ENCODE results near the gene SAMD9L. TPM values are rescaled to one million over a fixed set of nuclear protein-coding genes. Genes with fewer than 3 reads are reported as not detected.

The SAMD9L gene
- total and polyA plus RNA-seq, 12 donors = 1.7 to 27.7 (median 4.9) TPM

- no peak overlapping the region for H3K27ac ChIP-seq
- intact Hi-C loops (cut with DNase I) = no loop called here
- H3K36me3 ChIP-seq = no peaks in the 10 kb centered on the region
- H3K27me3 ChIP-seq = no peaks in the 10 kb centered on the region
- TF ChIP-seq, protein P1, sequence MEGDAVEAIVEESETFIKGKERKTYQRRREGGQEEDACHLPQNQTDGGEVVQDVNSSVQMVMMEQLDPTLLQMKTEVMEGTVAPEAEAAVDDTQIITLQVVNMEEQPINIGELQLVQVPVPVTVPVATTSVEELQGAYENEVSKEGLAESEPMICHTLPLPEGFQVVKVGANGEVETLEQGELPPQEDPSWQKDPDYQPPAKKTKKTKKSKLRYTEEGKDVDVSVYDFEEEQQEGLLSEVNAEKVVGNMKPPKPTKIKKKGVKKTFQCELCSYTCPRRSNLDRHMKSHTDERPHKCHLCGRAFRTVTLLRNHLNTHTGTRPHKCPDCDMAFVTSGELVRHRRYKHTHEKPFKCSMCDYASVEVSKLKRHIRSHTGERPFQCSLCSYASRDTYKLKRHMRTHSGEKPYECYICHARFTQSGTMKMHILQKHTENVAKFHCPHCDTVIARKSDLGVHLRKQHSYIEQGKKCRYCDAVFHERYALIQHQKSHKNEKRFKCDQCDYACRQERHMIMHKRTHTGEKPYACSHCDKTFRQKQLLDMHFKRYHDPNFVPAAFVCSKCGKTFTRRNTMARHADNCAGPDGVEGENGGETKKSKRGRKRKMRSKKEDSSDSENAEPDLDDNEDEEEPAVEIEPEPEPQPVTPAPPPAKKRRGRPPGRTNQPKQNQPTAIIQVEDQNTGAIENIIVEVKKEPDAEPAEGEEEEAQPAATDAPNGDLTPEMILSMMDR (IDR thresholded peaks at IDR 0.05) = no peak
- ATAC-seq = no peak
- WGBS, 2 donors = 37 to 57% methylated on average over 1 of the region's 1 CpG
- no peak for DNase-seq
- H3K9me3 ChIP-seq = peaks cover 0 to 10% (median 0%) of the 10 kb centered on the region in 11 donors
- no peaks in the 10 kb centered on the region for H3K4me1 ChIP-seq
- no peak overlapping the region for H3K4me3 ChIP-seq
These were observed 8.7 kb upstream of the SAMD9L start for GRCh38 chr7:93156884-93157283.

DNA sequence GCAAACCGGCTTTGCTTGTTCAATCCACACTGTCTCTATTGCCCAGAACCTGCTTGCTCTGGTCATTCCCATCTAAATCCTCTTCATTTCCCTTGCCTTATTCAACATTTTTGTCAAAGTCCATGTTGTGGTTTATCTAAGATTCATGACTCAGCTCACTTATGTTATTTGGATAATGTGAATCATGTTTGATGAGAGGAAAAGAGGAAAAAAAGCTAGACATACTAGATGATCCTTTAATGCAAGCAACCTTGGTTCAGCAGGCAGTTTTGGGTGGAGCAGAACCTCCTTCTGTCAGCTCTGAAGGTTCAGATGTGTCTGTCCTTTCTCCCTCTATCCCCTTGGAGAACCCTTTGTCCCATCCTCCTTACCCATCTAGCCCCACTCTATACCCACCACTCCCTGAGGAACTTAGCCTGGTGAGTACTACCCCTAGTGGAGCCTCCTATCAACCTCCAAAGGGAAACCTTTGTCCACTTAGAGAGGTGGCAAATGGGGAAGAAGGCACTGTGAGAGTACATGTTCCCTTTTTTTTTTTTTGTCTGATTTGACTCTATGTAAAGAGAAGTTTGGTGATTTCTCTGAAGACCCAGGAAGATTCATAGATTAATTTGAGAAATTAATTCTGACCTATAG, 2.1 kb upstream of the SAMD9L start:
- H3K4me1 ChIP-seq = peaks cover 0 to 43% (median 18%) of the 10 kb centered on the region in 9 donors
- intact Hi-C loops (cut with DNase I) = no loop called here
- no peaks in the 10 kb centered on the region for H3K9me3 ChIP-seq
- ATAC-seq = no peak
- WGBS, 2 donors = 91 to 100% methylated on average over 1 of the region's 1 CpG
- no peaks in the 10 kb centered on the region for H3K27me3 ChIP-seq
- no peak overlapping the region for H3K27ac ChIP-seq
- DNase-seq = no peak
- H3K4me3 ChIP-seq = no peak overlapping the region
- TF ChIP-seq, protein P1 (IDR thresholded peaks at IDR 0.05) = no peak
- H3K36me3 ChIP-seq = peaks cover 0 to 8% (median 0%) of the 10 kb centered on the region in 9 donors

DNA sequence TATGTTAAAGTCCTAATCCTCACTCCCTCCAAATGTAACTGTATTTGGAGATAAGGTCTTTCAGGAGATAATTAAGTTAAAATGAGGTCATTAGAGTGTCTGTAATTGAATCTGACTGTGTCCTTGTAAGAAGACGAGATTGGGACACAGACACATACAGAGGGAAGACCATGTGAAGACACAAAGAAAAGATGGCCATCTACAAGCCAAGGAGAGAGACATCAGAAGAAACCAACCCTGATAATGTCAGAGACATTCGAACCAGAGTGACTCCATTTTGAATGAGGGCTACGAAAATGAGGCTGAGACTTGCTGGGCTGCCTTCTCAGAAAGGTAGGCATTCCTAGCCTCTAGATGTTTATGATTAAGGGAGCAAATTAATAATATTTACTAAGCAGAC, 542 bp upstream of the SAMD9L start:
- no peaks in the 10 kb centered on the region for H3K27me3 ChIP-seq
- TF ChIP-seq, protein P1 (IDR thresholded peaks at IDR 0.05) = no peak
- H3K4me1 ChIP-seq = peaks cover 0 to 50% (median 18%) of the 10 kb centered on the region in 9 donors
- H3K9me3 ChIP-seq = no peaks in the 10 kb centered on the region
- DNase-seq (no peak), ATAC-seq (no peak)
- H3K36me3 ChIP-seq = peaks cover 0 to 24% (median 12%) of the 10 kb centered on the region in 9 donors
- WGBS, 2 donors = 73 to 80% methylated on average over 3 of the region's 3 CpGs
- intact Hi-C loops (cut with DNase I) = no loop called here
- H3K4me3 ChIP-seq = peak overlapping the region in 6 of 10 donors; percentile 48 to 64 (median 60)
- H3K27ac ChIP-seq = peak overlapping the region in 8 of 10 donors; percentile 20 to 90 (median 70)

- peak in 7 of 8 donors; percentile 77 to 91 (median 87) for ATAC-seq
- intact Hi-C loops (cut with DNase I) = no loop called here
- peaks cover 0 to 50% (median 18%) of the 10 kb centered on the region in 9 donors for H3K4me1 ChIP-seq
- no peaks in the 10 kb centered on the region for H3K27me3 ChIP-seq
- peak overlapping the region in 9 of 10 donors; percentile 18 to 90 (median 67) for H3K27ac ChIP-seq
- DNase-seq = peak in 1 of 2 donors; percentile 26
- TF ChIP-seq, protein P1 (IDR thresholded peaks at IDR 0.05) = no peak
- H3K4me3 ChIP-seq = peak overlapping the region; percentile 8 to 64 (median 50)
- 13 to 20% methylated on average over 3 of the region's 3 CpGs for WGBS, 2 donors
- peaks cover 0 to 37% (median 25%) of the 10 kb centered on the region in 9 donors for H3K36me3 ChIP-seq
- no peaks in the 10 kb centered on the region for H3K9me3 ChIP-seq
These were observed 822 bp downstream of the SAMD9L start for GRCh38 chr7:93147363-93147762.
